T-cell (primary cell): Measurements from ENCODE around the gene NADSYN1. TPM values are rescaled to one million over a fixed set of nuclear protein-coding genes. Genes with fewer than 3 reads are reported as not detected.

ENCODE experiments used
- ATAC-seq, 4 experiments: fragments of 200-7000 bp in 3 of 4; fragments of 150-1000 bp in 1 of 4; cut with Tn5 transposase; replicated peaks in 1 of 4; 1 replicate in 3 of 4; 2 replicates in 1 of 4; pipeline ENCODE4 v1.10.0; 2021; ENCODE audit warnings: moderate library complexity in 3 of 4, mild to moderate bottlenecking in 2 of 4, moderate number of reproducible peaks in 1 of 4
- CTCF ChIA-PET, 2 donors: fragments of 300-600 bp; sonication (Branson Sonifier 250); formaldehyde crosslinking; loops; one replicate each; lab custom pipeline; 2022; ENCODE audit warnings: antibody characterized with exemption in 2 of 2; lab: Charles Lee
- POLR2A ChIA-PET, 2 donors: fragments of 300-600 bp; sonication (Branson Sonifier 250); formaldehyde crosslinking; loops; one replicate each; lab custom pipeline; 2022; ENCODE audit warnings: antibody characterized with exemption in 2 of 2; lab: Charles Lee
- DNase-seq, 35 experiments: peaks; one replicate each; pipeline versions ENCODE4 v3.0.0 to v3.0.0-alpha.2; 2013 to 2023
- H3K27ac ChIP-seq: one replicate; pipeline ENCODE4 v1.5.1; 2013; ENCODE audit warnings: low read length
- H3K27me3 ChIP-seq, 2 experiments: replicated peaks in 1 of 2; 1 replicate in 1 of 2; 2 replicates in 1 of 2; pipeline versions ENCODE4 v1.6.1 to v1.7.0; 2013; ENCODE audit warnings: low read length in 1 of 2, mixed read lengths in 1 of 2; ENCODE audit not compliant: control insufficient read depth in 2 of 2, insufficient read depth in 2 of 2; ENCODE audit errors: extremely low read depth in 1 of 2
- H3K36me3 ChIP-seq, 2 donors: 1 replicate in 1 of 2; 2 replicates in 1 of 2; pipeline versions ENCODE4 v1.6.1 to v1.7.0; 2013; ENCODE audit warnings: low read length in 1 of 2; ENCODE audit not compliant: control insufficient read depth in 2 of 2, insufficient read depth in 1 of 2; ENCODE audit errors: extremely low read depth in 1 of 2
- H3K4me1 ChIP-seq, 2 experiments: 1 replicate in 1 of 2; 2 replicates in 1 of 2; pipeline versions ENCODE4 v1.6.1 to v1.7.0; 2013; ENCODE audit warnings: low read length in 2 of 2, mixed read lengths in 1 of 2; ENCODE audit not compliant: insufficient read depth in 2 of 2, control insufficient read depth in 1 of 2; ENCODE audit errors: extremely low read depth in 1 of 2
- H3K4me3 ChIP-seq, 2 donors: 1 replicate in 1 of 2; 2 replicates in 1 of 2; pipeline versions ENCODE4 v1.5.1 to v1.7.0; 2013; ENCODE audit warnings: mild to moderate bottlenecking in 2 of 2, low read length in 1 of 2, moderate library complexity in 1 of 2; ENCODE audit not compliant: control insufficient read depth in 1 of 2; ENCODE audit errors: extremely low read depth in 1 of 2
- H3K9me3 ChIP-seq: 2 replicates; pipeline ENCODE4 v1.7.0; 2013
- H3K27ac Mint-ChIP-seq, 2 donors: one replicate each; pipeline ENCODE4 v1.8.0; 2020 to 2021; ENCODE audit warnings: mild to moderate bottlenecking in 2 of 2, mixed read lengths in 2 of 2
- H3K27me3 Mint-ChIP-seq, 2 donors: one replicate each; pipeline ENCODE4 v1.8.0; 2021 to 2022; ENCODE audit warnings: mixed read lengths in 2 of 2
- H3K36me3 Mint-ChIP-seq: one replicate; pipeline ENCODE4 v1.8.0; 2021; ENCODE audit warnings: mixed read lengths
- H3K4me1 Mint-ChIP-seq, 3 donors: one replicate each; pipeline ENCODE4 v1.8.0; 2020 to 2022; ENCODE audit warnings: mixed read lengths in 3 of 3, mild to moderate bottlenecking in 1 of 3
- H3K4me3 Mint-ChIP-seq, 3 donors: one replicate each; pipeline ENCODE4 v1.8.0; 2020 to 2022; ENCODE audit warnings: mild to moderate bottlenecking in 3 of 3, mixed read lengths in 3 of 3, moderate library complexity in 3 of 3
- H3K9me3 Mint-ChIP-seq, 3 donors: one replicate each; pipeline ENCODE4 v1.8.0; 2020 to 2022; ENCODE audit warnings: mixed read lengths in 3 of 3
- WGBS: methylation state at CpG from one replicate; pipeline ENCODE4 v1.1.5; 2013; ENCODE audit warnings: missing lambda C conversion rate; ENCODE audit not compliant: insufficient coverage; 5-methylcytosine and 5-hydroxymethylcytosine counted together
- total RNA-seq, 35 experiments: library from RNA in 6 of 35; stranded (reverse) in 6 of 35; fragments of 120-200 nt in 1 of 35; gene quantifications; one replicate each; pipeline versions ENCODE4 v1.2.1 to v1.2.4 and lab custom pipeline; 2013 to 2026

Gene NADSYN1
- total RNA-seq, result 100 to 1,000 TPM; 125 to 190 (median 162) TPM
- total RNA-seq (2013), result 90.7 TPM
- 42.0 to 258 (median 139) reads per million in 29 experiments for total RNA-seq (lab: John Stamatoyannopoulos, UW)

DNA sequence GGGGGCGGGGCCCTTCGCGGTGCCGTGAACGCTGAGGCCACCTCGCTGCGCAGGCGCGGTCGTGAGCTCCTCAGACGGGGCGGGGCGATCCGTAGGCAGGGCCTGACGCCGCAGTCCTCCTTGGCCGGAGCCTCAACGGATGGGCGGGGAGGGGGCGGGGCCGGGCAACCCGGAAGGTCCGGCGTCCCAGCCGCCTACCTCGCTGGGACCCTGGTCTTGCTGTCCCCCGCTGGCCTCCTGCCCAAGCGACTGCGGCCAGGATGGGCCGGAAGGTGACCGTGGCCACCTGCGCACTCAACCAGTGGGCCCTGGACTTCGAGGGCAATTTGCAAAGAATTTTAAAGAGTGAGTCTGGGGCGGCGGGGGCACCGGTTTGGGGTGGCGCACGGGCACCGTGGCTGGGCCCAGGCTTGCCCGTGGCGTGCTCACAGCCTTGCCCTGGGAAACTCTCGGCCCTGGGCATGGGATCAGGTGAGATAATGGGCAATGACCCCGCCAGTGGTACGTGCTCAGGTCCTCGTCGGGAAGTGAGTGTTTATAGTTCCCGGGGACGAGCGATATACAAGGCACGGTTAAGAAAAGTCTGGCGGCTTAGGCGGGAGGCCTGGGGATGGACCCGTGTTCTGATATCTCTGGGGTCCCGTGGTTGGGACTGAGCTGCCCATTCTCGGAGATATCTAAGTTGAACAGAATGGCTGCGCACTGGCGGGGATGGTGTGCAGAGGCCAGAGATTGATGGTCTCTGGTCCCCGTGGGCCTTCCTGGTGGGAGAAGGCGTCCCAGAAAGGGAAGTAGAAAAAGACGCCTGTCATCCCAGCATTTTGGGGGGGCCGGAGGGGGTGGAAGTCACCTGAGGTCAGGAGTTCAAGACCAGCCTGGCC lies at the start of gene NADSYN1:
Gene NADSYN1 (plus strand): TSS at position 167 of the 881 bp plus-strand sequence. CDS start 94 bp downstream, at position 261.
- CTCF ChIA-PET, result interaction anchor here in 1 of 2 donors (0.6 to 1.2 kb wide), 4 partner anchors 9 to 771 kb away, joined by 3 to 11 read pairs (median 4); no protein-coding TSS in a partner anchor
- under 1% methylated on average over 59 of the region's 61 CpGs for WGBS
- peak within 1 kb of the TSS; percentile 97 for H3K4me3 ChIP-seq
- ATAC-seq, result peak; percentile 71 to 81 (median 76)
- no peaks in the 10 kb centered on the region for H3K9me3 ChIP-seq
- H3K4me1 ChIP-seq, result peaks cover 23 to 49% of the 10 kb centered on the region in 2 experiments
- no peaks in the 10 kb centered on the region for H3K27me3 Mint-ChIP-seq
- H3K36me3 ChIP-seq, result peaks cover 6 to 34% of the 10 kb centered on the region in 2 donors
- H3K9me3 Mint-ChIP-seq, result no peaks in the 10 kb centered on the region
- peak within 1 kb of the TSS; percentile 86 to 92 (median 88) for H3K4me3 Mint-ChIP-seq
- DNase-seq, result peak; percentile 82 to 98 (median 90)
- peak within 1 kb of the TSS; percentile 98 for H3K27ac ChIP-seq
- H3K27me3 ChIP-seq, result no peaks in the 10 kb centered on the region
- H3K4me1 Mint-ChIP-seq, result peaks cover 58 to 72% (median 66%) of the 10 kb centered on the region in 3 donors
- POLR2A ChIA-PET, result interaction anchor here (0.6 to 0.7 kb wide), 2 partner anchors 349 to 403 kb away, joined by 7 to 10 read pairs; no protein-coding TSS in a partner anchor
- peaks cover 29% of the 10 kb centered on the region for H3K36me3 Mint-ChIP-seq
- peak within 1 kb of the TSS; percentile 94 to 96 for H3K27ac Mint-ChIP-seq

DNA sequence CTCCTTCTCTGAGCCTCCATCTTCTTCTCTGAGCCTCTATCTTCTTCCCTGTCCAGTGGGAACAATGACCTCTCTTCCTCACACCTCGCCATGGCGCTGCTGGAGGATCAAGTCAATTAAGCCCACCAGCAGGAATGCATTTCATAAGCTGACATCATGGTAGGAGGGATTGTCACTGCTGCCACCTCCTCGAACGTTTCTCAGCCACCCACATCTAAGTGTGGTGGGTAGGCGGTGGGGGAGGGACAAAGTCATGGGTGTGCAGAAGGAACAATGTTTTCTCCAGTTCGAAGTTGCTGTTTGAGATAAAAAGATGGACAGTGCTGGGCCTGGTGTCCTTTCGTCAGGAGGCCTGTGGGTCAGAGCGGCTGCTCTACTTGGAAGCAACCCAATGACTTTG lies 48.8 kb upstream of the NADSYN1 start:
- 79% methylated on average over 2 of the region's 8 CpGs for WGBS
- Histone ChIP-seq H3K27ac (no peak overlapping the region), H3K36me3 (no peaks in the 10 kb centered on the region), H3K27me3 (peaks cover 0 to 12% of the 10 kb centered on the region in 2 experiments), H3K4me1 (no peaks in the 10 kb centered on the region), H3K4me3 (no peak overlapping the region), H3K9me3 (no peaks in the 10 kb centered on the region)
- Mint-ChIP-seq H3K4me1 (no peaks in the 10 kb centered on the region), H3K4me3 (no peak overlapping the region), H3K9me3 (peaks cover 0 to 6% (median 3%) of the 10 kb centered on the region in 3 donors), H3K27me3 (peaks cover 0 to 2% of the 10 kb centered on the region in 2 donors), H3K36me3 (no peaks in the 10 kb centered on the region), H3K27ac (no peak overlapping the region)
- ChIA-PET POLR2A (no interaction called here), CTCF (no interaction called here)
- DNase-seq (no peak), ATAC-seq (no peak)

DNA sequence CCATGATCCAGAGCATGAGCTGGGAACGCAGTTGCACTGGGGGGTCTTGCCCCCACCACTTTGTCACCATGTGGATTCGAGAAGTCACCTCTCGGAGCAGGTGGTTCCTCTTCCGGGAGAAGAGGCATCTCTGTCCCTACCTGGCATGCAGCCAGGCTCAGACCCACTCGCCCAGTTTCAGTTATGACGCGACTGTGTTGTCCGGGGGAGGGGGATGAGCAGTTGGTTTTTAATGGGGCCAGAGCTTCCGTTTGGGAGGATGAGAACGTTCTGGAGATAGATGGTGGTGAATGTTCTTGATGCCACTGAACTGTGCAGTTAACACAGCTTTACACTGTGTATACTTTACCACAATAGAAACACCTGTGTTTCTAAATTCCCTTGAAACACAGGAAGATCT lies 46.3 kb upstream of the NADSYN1 start:
- DNase-seq (no peak), ATAC-seq (no peak)
- Histone ChIP-seq H3K4me3 (no peak overlapping the region), H3K4me1 (no peaks in the 10 kb centered on the region), H3K27me3 (peaks cover 0 to 16% of the 10 kb centered on the region in 2 experiments), H3K27ac (no peak overlapping the region), H3K9me3 (no peaks in the 10 kb centered on the region), H3K36me3 (no peaks in the 10 kb centered on the region)
- 77% methylated on average over 4 of the region's 10 CpGs for WGBS
- POLR2A ChIA-PET, result no interaction called here
- CTCF ChIA-PET, result no interaction called here
- H3K4me3 Mint-ChIP-seq, result no peak overlapping the region
- H3K27me3 Mint-ChIP-seq, result peaks cover 3 to 7% of the 10 kb centered on the region in 2 donors
- no peaks in the 10 kb centered on the region for H3K36me3 Mint-ChIP-seq
- peaks cover 3 to 6% (median 6%) of the 10 kb centered on the region in 3 donors for H3K9me3 Mint-ChIP-seq
- H3K4me1 Mint-ChIP-seq, result no peaks in the 10 kb centered on the region
- H3K27ac Mint-ChIP-seq, result no peak overlapping the region

DNA sequence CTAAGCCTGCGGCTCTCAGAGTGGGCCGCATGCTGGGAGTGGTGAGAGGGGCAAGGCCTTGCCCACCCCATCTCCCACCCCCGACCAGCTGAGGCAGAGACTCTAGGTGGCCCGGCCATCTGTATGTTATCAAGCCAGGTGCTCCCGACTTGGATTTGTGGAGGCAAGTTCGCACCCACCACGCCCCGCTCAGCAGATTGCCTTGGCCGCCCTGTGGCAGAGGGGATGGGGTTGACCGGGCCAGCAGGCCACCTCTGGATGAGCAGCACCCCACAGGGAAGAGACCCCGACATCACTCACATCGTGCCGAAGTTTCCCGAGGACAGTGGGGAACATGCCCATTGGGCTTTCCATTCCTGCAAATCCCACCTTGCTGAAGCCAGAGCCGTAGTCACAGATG lies 45.6 kb upstream of the NADSYN1 start:
- DNase-seq (no peak), ATAC-seq (no peak)
- POLR2A ChIA-PET, result no interaction called here
- H3K9me3 Mint-ChIP-seq, result peaks cover 3 to 6% (median 6%) of the 10 kb centered on the region in 3 donors
- H3K27ac Mint-ChIP-seq, result no peak overlapping the region
- no peak overlapping the region for H3K4me3 ChIP-seq
- H3K4me3 Mint-ChIP-seq, result no peak overlapping the region
- no peaks in the 10 kb centered on the region for H3K4me1 ChIP-seq
- H3K9me3 ChIP-seq, result no peaks in the 10 kb centered on the region
- no peak overlapping the region for H3K27ac ChIP-seq
- no peaks in the 10 kb centered on the region for H3K4me1 Mint-ChIP-seq
- CTCF ChIA-PET, result no interaction called here
- H3K36me3 ChIP-seq, result no peaks in the 10 kb centered on the region
- H3K36me3 Mint-ChIP-seq, result no peaks in the 10 kb centered on the region
- peaks cover 0 to 21% of the 10 kb centered on the region in 2 experiments for H3K27me3 ChIP-seq
- peaks cover 3 to 10% of the 10 kb centered on the region in 2 donors for H3K27me3 Mint-ChIP-seq
- WGBS, result 85% methylated on average over 11 of the region's 15 CpGs

DNA sequence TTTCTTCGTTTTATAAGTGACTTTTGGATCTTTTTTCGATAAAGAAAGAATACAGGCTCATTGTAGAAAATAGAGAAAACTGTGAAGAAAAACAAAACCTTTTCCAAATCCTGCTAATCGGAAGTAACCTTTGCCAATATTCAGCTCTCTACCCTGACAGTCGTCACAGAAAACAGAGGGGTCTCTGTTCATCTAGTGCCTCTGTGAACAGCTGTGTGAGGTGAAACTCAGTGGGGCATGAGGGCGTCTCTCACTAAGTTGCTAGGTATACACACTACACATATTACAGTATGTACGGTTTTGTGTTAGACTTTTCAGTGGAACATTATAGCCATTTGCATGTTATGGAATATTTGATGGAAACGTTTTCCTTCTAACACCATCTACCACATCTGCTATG lies 44.2 kb upstream of the NADSYN1 start:
- Histone ChIP-seq H3K27me3 (peaks cover 0 to 29% of the 10 kb centered on the region in 2 experiments), H3K27ac (no peak overlapping the region), H3K9me3 (no peaks in the 10 kb centered on the region), H3K36me3 (no peaks in the 10 kb centered on the region), H3K4me1 (no peaks in the 10 kb centered on the region), H3K4me3 (no peak overlapping the region)
- Mint-ChIP-seq H3K4me3 (no peak overlapping the region), H3K36me3 (no peaks in the 10 kb centered on the region), H3K27ac (no peak overlapping the region), H3K4me1 (no peaks in the 10 kb centered on the region), H3K27me3 (peaks cover 3 to 11% of the 10 kb centered on the region in 2 donors), H3K9me3 (peaks cover 0 to 6% (median 4%) of the 10 kb centered on the region in 3 donors)
- no CpG with 5 or more reads among the region's 7 CpGs for WGBS
- DNase-seq, result no peak
- no peak for ATAC-seq
- POLR2A ChIA-PET, result no interaction called here
- CTCF ChIA-PET, result no interaction called here

DNA sequence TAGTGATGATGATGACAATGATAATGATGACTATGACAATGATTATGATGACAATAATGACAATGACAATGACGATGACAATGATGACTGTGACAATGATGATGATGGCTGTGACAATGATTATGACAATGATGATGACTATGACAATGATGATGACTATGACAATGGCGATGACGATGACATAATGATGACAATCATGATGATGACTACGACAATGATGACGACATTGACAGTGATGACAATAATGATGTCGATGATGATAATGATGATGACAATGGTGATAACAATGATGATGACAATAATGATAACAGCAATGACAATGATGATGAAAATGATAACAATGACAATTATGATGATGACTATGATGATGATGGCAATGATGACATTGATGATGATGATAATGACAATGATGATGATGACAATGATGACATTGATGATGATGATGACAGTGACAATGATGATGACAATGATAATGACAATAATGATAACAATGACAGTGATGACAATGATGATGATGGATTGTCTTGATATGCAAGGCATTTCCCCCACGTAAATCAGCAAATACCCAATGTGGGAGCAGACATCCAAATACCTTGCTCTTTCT lies 42.5 kb upstream of the NADSYN1 start:
- 82% methylated on average over 6 of the region's 7 CpGs for WGBS
- H3K4me3 ChIP-seq, result no peak overlapping the region
- Mint-ChIP-seq H3K9me3 (peaks cover 0 to 6% (median 0%) of the 10 kb centered on the region in 3 donors), H3K36me3 (no peaks in the 10 kb centered on the region), H3K27ac (no peak overlapping the region), H3K4me1 (no peaks in the 10 kb centered on the region), H3K4me3 (no peak overlapping the region), H3K27me3 (peaks cover 16 to 21% of the 10 kb centered on the region in 2 donors)
- H3K27me3 ChIP-seq, result peaks cover 0 to 32% of the 10 kb centered on the region in 2 experiments
- CTCF ChIA-PET, result no interaction called here
- ATAC-seq (no peak), DNase-seq (no peak)
- H3K4me1 ChIP-seq, result no peaks in the 10 kb centered on the region
- H3K36me3 ChIP-seq, result no peaks in the 10 kb centered on the region
- POLR2A ChIA-PET, result no interaction called here
- no peaks in the 10 kb centered on the region for H3K9me3 ChIP-seq
- H3K27ac ChIP-seq, result no peak overlapping the region
